Effector CD4-positive, alpha-beta T cell (primary cell): ENCODE results near the gene TP53AIP1.

Experiments
- DNase-seq: peaks from one replicate; pipeline ENCODE4 v3.0.0-alpha.2; 2020

The TP53AIP1 gene

GRCh38 chr11:128888034-128888985 lies 54.4 kb downstream of the TP53AIP1 start:
- no peak for DNase-seq

GRCh38 chr11:128886406-128887124 lies 56.1 kb downstream of the TP53AIP1 start:
- DNase-seq: no peak
